Stromal cell of bone marrow (primary cell): ENCODE measurements around the gene MRPL39.

Source experiments
- DNase-seq: peaks from one replicate; pipeline ENCODE4 v3.0.0-alpha.2; 2012; ENCODE audit warnings: low read depth

MRPL39 gene

DNA sequence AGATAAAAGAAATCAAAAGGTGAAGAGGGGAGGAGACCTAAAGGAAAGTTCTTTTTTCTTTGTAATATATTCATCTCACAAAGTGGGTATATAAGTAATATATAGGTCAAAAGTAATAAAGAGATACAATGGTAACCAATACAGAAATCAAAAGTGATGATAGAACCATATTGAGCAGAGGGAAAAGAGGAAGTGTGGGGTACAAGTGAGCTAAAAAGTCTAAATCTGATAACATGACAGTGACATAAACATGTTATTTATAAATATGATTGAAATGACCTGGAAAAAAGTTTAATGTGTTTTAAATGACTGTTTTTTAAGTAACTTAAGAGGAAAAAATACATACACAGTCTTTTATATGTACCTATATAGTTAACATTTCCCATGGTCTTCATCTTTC lies 70.5 kb downstream of the MRPL39 start:
- DNase-seq = no peak

DNA sequence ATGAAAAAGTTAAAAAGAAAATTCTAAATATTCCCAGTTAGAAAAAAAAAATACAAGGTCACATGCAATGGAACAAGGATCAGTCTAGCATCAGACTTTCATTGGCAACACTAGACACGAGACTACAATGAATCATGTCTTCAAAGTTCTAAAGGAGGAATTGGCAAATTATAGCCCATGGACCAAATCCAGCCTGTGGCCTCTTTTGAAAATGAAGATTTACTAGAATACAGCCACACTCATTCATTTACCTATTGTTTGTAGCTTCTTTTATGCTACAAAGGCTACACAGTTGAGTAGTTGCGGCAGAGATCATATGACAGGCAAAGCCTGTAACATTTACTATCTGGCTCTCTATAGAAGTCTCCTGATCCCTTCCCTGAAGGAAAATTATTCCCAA lies 71.4 kb downstream of the MRPL39 start:
- DNase-seq = peak; percentile 22
